Thyroid gland (tissue), 4 donors: ENCODE measurements around the gene SCAMP3.

Experiments
- POLR2A ChIP-seq, 2 donors: fragments of 450-650 bp; IDR thresholded peaks; one replicate each; pipeline ENCODE4 v1.6.1; 2017; ENCODE audit warnings: antibody characterized with exemption in 2 of 2, mild to moderate bottlenecking in 2 of 2, moderate library complexity in 1 of 2
- TF ChIP-seq, protein P1 (sequence below), 6 experiments: fragments of 200-600 bp in 3 of 6; fragments of 450-650 bp in 3 of 6; sonication (generic) in 3 of 6; IDR thresholded peaks; one replicate each; pipeline ENCODE4 v1.5.1; 2016 to 2019; ENCODE audit warnings: antibody characterized with exemption in 6 of 6, mild to moderate bottlenecking in 2 of 6, inconsistent platforms in 1 of 6, moderate library complexity in 1 of 6

GRCh38 chr1:155242805-155243358 is 19.3 kb downstream of the SCAMP3 start:
- TF ChIP-seq, protein P1, sequence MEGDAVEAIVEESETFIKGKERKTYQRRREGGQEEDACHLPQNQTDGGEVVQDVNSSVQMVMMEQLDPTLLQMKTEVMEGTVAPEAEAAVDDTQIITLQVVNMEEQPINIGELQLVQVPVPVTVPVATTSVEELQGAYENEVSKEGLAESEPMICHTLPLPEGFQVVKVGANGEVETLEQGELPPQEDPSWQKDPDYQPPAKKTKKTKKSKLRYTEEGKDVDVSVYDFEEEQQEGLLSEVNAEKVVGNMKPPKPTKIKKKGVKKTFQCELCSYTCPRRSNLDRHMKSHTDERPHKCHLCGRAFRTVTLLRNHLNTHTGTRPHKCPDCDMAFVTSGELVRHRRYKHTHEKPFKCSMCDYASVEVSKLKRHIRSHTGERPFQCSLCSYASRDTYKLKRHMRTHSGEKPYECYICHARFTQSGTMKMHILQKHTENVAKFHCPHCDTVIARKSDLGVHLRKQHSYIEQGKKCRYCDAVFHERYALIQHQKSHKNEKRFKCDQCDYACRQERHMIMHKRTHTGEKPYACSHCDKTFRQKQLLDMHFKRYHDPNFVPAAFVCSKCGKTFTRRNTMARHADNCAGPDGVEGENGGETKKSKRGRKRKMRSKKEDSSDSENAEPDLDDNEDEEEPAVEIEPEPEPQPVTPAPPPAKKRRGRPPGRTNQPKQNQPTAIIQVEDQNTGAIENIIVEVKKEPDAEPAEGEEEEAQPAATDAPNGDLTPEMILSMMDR (IDR thresholded peaks at IDR 0.05) = no peak
- no peak for TF ChIP-seq POLR2A (IDR thresholded peaks at IDR 0.05)
